ENCODE results near the gene CBLC. TPM values are rescaled to one million over a fixed set of nuclear protein-coding genes. Genes with fewer than 3 reads are reported as not detected.

CBLC gene
- total and polyA plus RNA-seq, 2 of the 4 experiments (the other 2 are of a cell fraction) = not detected

GRCh38 chr19:44752123-44752815 lies 25.4 kb upstream of the CBLC start:
- intact Hi-C loops (cut with micrococcal nuclease) = no loop called here
- POLR2A ChIA-PET (ENCODE audit: unreplicated experiment) = no interaction called here

More at GRCh38 chr19:44752123-44752815, 25.4 kb upstream of the CBLC start:
- dilution Hi-C loops (cut with HindIII; ENCODE audit: low sequenced_read_pairs, unreplicated experiment) (no loop called here), in situ Hi-C loops (cut with MboI; ENCODE audit: low sequenced_read_pairs) (no loop called here)
- Histone ChIP-seq H4K91ac (ENCODE audit: insufficient read depth, low read depth, low read length) (peak overlapping the region; percentile 40; the same call in 1 of the 2 replicates), H2BK15ac (ENCODE audit: low read depth, low read length) (0 out of 3 replicates have a peak overlapping the region, but pooled peaks have one; percentile 30), H3K18ac (ENCODE audit: low read depth, low read length) (0 out of 2 replicates have a peak overlapping the region, but pooled peaks have one; percentile 0), H3K27me3 (ENCODE audit: control insufficient read depth, insufficient read depth, low read length) (no peaks in the 10 kb centered on the region), H3K9me1 (ENCODE audit: insufficient read depth, low read length) (peaks cover 16% of the 10 kb centered on the region), H3K14ac (replicated peaks; ENCODE audit: low read depth, low read length) (peak overlapping the region; percentile 43; the same call in 1 of the 2 replicates), H3K4ac (ENCODE audit: low read depth, low read length) (peak overlapping the region; percentile 32), H2AFZ (replicated peaks; ENCODE audit: low read length, poor library complexity) (no peak overlapping the region), H3K4me1 (ENCODE audit: control insufficient read depth, insufficient read depth, low read length) (peaks cover 44% of the 10 kb centered on the region), H2BK20ac (ENCODE audit: low read depth, low read length) (peak overlapping the region; percentile 40), H3K4me2 (ENCODE audit: low read depth, low read length) (peak overlapping the region; percentile 30), H2AK9ac (replicated peaks; ENCODE audit: low read depth, low read length, poor library complexity) (no peak overlapping the region), H3K9ac (ENCODE audit: low read depth, low read length) (0 out of 2 replicates have a peak overlapping the region, but pooled peaks have one; percentile 18), H4K5ac (ENCODE audit: low read depth, low read length) (no peak overlapping the region), H4K8ac (ENCODE audit: low read depth in 2 of 2, low read length in 2 of 2) (peak overlapping the region; percentile 20 to 47; a peak in 3 of 4 replicates), H4K20me1 (ENCODE audit: insufficient read depth, low read length) (peaks cover 35% of the 10 kb centered on the region), H2BK120ac (ENCODE audit: low read depth, low read length) (peak overlapping the region; percentile 70; the same call in 1 of the 2 replicates), H3K23ac (ENCODE audit: low read depth, low read length) (peak overlapping the region; percentile 54; the same call in 1 of the 2 replicates), H3K56ac (ENCODE audit: extremely low read depth, insufficient read depth, low read length) (0 out of 2 replicates have a peak overlapping the region, but pooled peaks have one; percentile 11), H2AK5ac (ENCODE audit: low read depth, low read length) (peak overlapping the region; percentile 68), H3K4me3 (ENCODE audit: insufficient read depth, low read depth, low read length) (no peak overlapping the region), H2BK5ac (ENCODE audit: low read depth, low read length, poor library complexity, severe bottlenecking) (peak overlapping the region; percentile 69), H3K9me3 (ENCODE audit: control insufficient read depth, insufficient read depth, low read length) (no peaks in the 10 kb centered on the region), H3K79me1 (ENCODE audit: low read depth in 1 of 2, low read length in 2 of 2) (peaks cover 27 to 68% of the 10 kb centered on the region in 2 experiments), H3K36me3 (ENCODE audit: control insufficient read depth, insufficient read depth, low read length) (peaks cover 42% of the 10 kb centered on the region), H3K27ac (ENCODE audit: insufficient read depth, low read length) (peak overlapping the region; percentile 85; the same call in 1 of the 2 replicates)
- WGBS, 2 experiments (ENCODE audit: extremely low coverage in 2 of 2, insufficient read length in 1 of 2) = 100% methylated on average over 1 of the region's 8 CpGs; no CpG with 5 or more reads in 1 of the 2 experiments
- ATAC-seq (ENCODE audit: low read depth) (no peak), DNase-seq (no peak)
- CTCF ChIA-PET = interaction anchor here (0.6 to 1.1 kb wide), 4 partner anchors 8 to 656 kb away, joined by 3 to 6 read pairs (median 4); no protein-coding TSS in a partner anchor
- BruUV-seq (replicated peaks) = TSS peak; percentile 22
- TF ChIP-seq MAZ (IDR thresholded peaks at IDR 0.05; ENCODE audit: borderline replicate concordance, low read depth, low read length) = no peak
- TF ChIP-seq RFX5 (IDR thresholded peaks at IDR 0.05; ENCODE audit: low read depth, low read length) = no peak
- no peak for TF ChIP-seq MAFK (IDR thresholded peaks at IDR 0.05; ENCODE audit: low read depth, low read length)
- TF ChIP-seq RAD21 (IDR thresholded peaks at IDR 0.05; ENCODE audit: low read length) = no peak
- no peak for TF ChIP-seq SMC3 (IDR thresholded peaks at IDR 0.05; ENCODE audit: low read depth, low read length)
- no peak for TF ChIP-seq CEBPB (IDR thresholded peaks at IDR 0.05; ENCODE audit: low read depth, low read length)
- no peak for TF ChIP-seq FOS (IDR thresholded peaks at IDR 0.05; ENCODE audit: low read depth, low read length)
- no peak for TF ChIP-seq POLR2A (IDR thresholded peaks at IDR 0.05; ENCODE audit: low read depth, low read length)

Measured in IMR-90 (cell line).